Right lobe of liver (tissue), 6 donors: ENCODE data around the gene YAP1. TPM values are rescaled to one million over a fixed set of nuclear protein-coding genes. Genes with fewer than 3 reads are reported as not detected.

Experiments
- ATAC-seq, 4 donors: fragments of 200-7000 bp; cut with Tn5 transposase; one replicate each; pipeline ENCODE4 v1.9.1; 2020; ENCODE audit warnings: mild to moderate bottlenecking in 4 of 4, moderate library complexity in 4 of 4
- DNase-seq, 3 donors: peaks; one replicate each; pipeline ENCODE4 v3.0.0-alpha.2; 2020
- H3K27ac ChIP-seq, 3 donors: fragments of 200-600 bp; one replicate each; pipeline ENCODE4 v1.8.0; 2022
- H3K27me3 ChIP-seq, 2 donors: fragments of 200-600 bp; one replicate each; pipeline ENCODE4 v1.8.0; 2022
- H3K36me3 ChIP-seq, 4 donors: fragments of 200-600 bp; sonication (generic) in 1 of 4; one replicate each; pipeline versions ENCODE4 v1.5.1 to v1.8.0; 2017 to 2022; ENCODE audit warnings: control low read depth in 1 of 4
- H3K4me1 ChIP-seq, 4 donors: fragments of 200-600 bp; sonication (generic) in 1 of 4; one replicate each; pipeline versions ENCODE4 v1.5.1 to v1.8.0; 2017 to 2022; ENCODE audit warnings: control low read depth in 1 of 4
- H3K4me3 ChIP-seq, 3 donors: fragments of 200-600 bp; one replicate each; pipeline ENCODE4 v1.8.0; 2022
- H3K9me3 ChIP-seq, 4 donors: fragments of 200-600 bp; sonication (generic) in 1 of 4; one replicate each; pipeline versions ENCODE4 v1.5.1 to v1.8.0; 2017 to 2022; ENCODE audit warnings: control low read depth in 1 of 4
- POLR2A ChIP-seq: fragments of 450-650 bp; IDR thresholded peaks from one replicate; pipeline ENCODE4 v1.6.1; 2017; ENCODE audit warnings: antibody characterized with exemption, mild to moderate bottlenecking
- WGBS: methylation state at CpG from one replicate; pipeline ENCODE4 v1.1.6; 2018; ENCODE audit warnings: low coverage, low lambda C conversion rate; ENCODE audit not compliant: insufficient coverage; ENCODE audit errors: missing lambda C conversion rate; 5-methylcytosine and 5-hydroxymethylcytosine counted together
- intact Hi-C, 2 donors: fragments of 100-400 bp; cut with DNase I; formaldehyde crosslinking; loops; one replicate each; pipeline versions ENCODE4 v1.11.2 to v1.14.1; 2022
- total RNA-seq, 6 experiments: library from RNA; depleted of rRNA in 2 of 6; stranded (reverse); fragments of >200 nt in 2 of 6; fragmentation: NEBNext Ultra II Directional in 3 of 6; extraction: Animal tissue kit (Norgen Biotek cat#: 25700) in 3 of 6; gene quantifications; one replicate each; pipeline versions ENCODE4 v1.1.0 to v1.2.4, GENCODE V29; 2016 to 2023
- TF ChIP-seq, protein P1 (sequence below), 4 donors: fragments of 200-600 bp in 3 of 4; fragments of 450-650 bp in 1 of 4; IDR thresholded peaks; one replicate each; pipeline versions ENCODE4 v1.5.1 to v1.8.0; 2016 to 2022; ENCODE audit warnings: antibody characterized with exemption in 4 of 4, mild to moderate bottlenecking in 2 of 4
- donor health status: DM: no; HTN: yes; CAD: no.
- donor health status: DM: no; HTN: no; CAD: no.
- donor health status: DM: no; HTN: no; CAD: no.
- donor health status: DM: no; HTN: yes; CAD: no.
- donor health status: DM: no; HTN: yes; CAD: no.

The YAP1 gene
- total RNA-seq, 6 experiments from 2014 or later, result 17.9 to 60.5 (median 36.3) TPM

DNA sequence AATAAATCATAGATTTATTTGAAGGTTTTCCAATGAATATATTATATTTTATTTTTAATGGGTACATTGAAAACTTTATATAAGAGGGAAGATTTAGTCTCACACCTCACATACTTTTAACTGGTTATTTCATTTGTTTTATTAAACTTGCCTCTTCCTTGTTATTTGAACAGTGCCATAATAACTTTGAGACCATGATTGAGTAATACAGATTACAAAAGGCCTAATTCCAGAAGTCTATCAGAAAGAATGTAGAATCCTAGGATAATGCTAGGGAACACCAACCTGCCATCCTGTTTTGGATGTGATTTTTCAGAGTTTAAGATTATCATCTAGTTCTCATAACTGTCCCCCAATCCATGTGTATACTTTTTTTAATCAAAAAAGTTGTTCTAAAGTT lies 104.4 kb downstream of the YAP1 start:
- intact Hi-C loops, result no loop called here
- Histone ChIP-seq H3K27ac (no peak overlapping the region), H3K9me3 (no peaks in the 10 kb centered on the region), H3K36me3 (no peaks in the 10 kb centered on the region), H3K4me3 (no peak overlapping the region), H3K4me1 (peaks cover 0 to 16% (median 0%) of the 10 kb centered on the region in 4 donors), H3K27me3 (no peaks in the 10 kb centered on the region)
- peak; percentile 32 to 78 (median 69) for ATAC-seq
- no peak for DNase-seq
- TF ChIP-seq, protein P1, sequence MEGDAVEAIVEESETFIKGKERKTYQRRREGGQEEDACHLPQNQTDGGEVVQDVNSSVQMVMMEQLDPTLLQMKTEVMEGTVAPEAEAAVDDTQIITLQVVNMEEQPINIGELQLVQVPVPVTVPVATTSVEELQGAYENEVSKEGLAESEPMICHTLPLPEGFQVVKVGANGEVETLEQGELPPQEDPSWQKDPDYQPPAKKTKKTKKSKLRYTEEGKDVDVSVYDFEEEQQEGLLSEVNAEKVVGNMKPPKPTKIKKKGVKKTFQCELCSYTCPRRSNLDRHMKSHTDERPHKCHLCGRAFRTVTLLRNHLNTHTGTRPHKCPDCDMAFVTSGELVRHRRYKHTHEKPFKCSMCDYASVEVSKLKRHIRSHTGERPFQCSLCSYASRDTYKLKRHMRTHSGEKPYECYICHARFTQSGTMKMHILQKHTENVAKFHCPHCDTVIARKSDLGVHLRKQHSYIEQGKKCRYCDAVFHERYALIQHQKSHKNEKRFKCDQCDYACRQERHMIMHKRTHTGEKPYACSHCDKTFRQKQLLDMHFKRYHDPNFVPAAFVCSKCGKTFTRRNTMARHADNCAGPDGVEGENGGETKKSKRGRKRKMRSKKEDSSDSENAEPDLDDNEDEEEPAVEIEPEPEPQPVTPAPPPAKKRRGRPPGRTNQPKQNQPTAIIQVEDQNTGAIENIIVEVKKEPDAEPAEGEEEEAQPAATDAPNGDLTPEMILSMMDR (IDR thresholded peaks at IDR 0.05), result no peak
- TF ChIP-seq POLR2A, result no peak

DNA sequence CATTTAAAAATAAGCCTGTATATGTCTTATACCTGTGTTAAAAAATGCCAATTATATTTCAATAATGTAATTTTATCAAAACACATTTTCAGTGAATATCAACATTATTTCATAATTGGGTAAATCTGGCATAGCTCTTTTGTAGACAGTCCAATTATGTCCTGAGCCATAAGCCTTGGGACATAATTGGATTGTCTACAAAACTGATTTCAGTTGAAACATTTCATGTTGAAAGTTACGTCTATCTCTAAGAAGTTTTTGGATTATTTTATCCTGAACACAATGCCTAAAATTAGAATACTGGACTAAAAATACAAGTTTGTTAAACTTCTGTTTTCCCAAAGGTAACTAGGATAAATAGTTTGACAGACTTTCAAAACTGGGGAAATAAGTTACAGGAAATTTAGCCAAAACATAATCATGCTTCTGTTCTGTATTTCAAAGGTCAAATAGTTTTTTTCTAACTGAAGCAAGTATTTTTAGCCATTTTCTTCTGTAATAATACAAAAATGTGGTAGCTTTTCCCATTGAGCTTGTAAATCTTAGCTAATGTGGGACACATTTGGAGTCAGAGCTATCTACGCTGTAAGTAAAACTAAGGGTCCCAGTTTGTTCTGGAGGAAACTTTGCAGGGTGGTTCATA lies 106.3 kb downstream of the YAP1 start:
- H3K4me1 ChIP-seq, result peaks cover 0 to 16% (median 0%) of the 10 kb centered on the region in 4 donors
- intact Hi-C loops, result no loop called here
- no peak for DNase-seq
- H3K9me3 ChIP-seq, result no peaks in the 10 kb centered on the region
- 57% methylated on average over 2 of the region's 2 CpGs for WGBS
- no peaks in the 10 kb centered on the region for H3K27me3 ChIP-seq
- H3K4me3 ChIP-seq, result no peak overlapping the region
- no peak for ATAC-seq
- H3K36me3 ChIP-seq, result no peaks in the 10 kb centered on the region
- TF ChIP-seq POLR2A, result no peak
- TF ChIP-seq, protein P1 (IDR thresholded peaks at IDR 0.05), result no peak
- H3K27ac ChIP-seq, result peak overlapping the region in 1 of 3 donors; percentile 29

- no peaks in the 10 kb centered on the region for H3K9me3 ChIP-seq
- TF ChIP-seq, protein P1 (IDR thresholded peaks at IDR 0.05), result no peak
- no peak for TF ChIP-seq POLR2A
Observed at GRCh38 chr11:102220728-102221467, 110.7 kb downstream of the YAP1 start.

DNA sequence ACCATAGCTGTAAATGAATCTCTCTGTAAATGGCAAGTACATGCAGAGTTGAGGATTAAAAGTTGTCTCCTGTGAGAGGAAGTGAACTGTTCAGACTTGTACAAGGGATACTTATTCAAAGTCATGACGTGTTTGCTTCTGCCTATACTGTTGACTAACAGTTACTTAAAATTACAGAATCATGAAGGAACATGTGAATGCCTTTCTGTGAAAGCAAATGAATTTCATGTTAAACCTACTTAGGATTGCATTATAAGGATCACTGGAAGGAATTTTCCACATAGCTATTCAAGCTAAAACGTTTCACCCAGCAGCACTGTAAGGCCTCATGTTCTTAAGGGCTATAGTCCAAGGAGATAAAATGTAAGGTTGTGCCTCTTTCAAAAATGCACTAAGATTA lies 113.6 kb downstream of the YAP1 start:
- Histone ChIP-seq H3K9me3 (no peaks in the 10 kb centered on the region), H3K27me3 (no peaks in the 10 kb centered on the region), H3K36me3 (peaks cover 0 to 14% (median 0%) of the 10 kb centered on the region in 4 donors), H3K4me1 (no peaks in the 10 kb centered on the region), H3K4me3 (no peak overlapping the region), H3K27ac (no peak overlapping the region)
- 72% methylated on average over 2 of the region's 2 CpGs for WGBS
- no peak for DNase-seq
- intact Hi-C loops, result no loop called here
- no peak for TF ChIP-seq POLR2A
- TF ChIP-seq, protein P1 (IDR thresholded peaks at IDR 0.05), result no peak
- ATAC-seq, result no peak

More at GRCh38 chr11:102220728-102221467, 110.7 kb downstream of the YAP1 start:
- ATAC-seq, result no peak
- H3K4me1 ChIP-seq, result no peaks in the 10 kb centered on the region
- peaks cover 0 to 5% (median 0%) of the 10 kb centered on the region in 4 donors for H3K36me3 ChIP-seq
- DNase-seq, result no peak
- no peak overlapping the region for H3K4me3 ChIP-seq
- no peak overlapping the region for H3K27ac ChIP-seq
- no peaks in the 10 kb centered on the region for H3K27me3 ChIP-seq
- intact Hi-C loops, result no loop called here
- 91% methylated on average over 7 of the region's 7 CpGs for WGBS
